ENCODE results near the gene SF3B2.

DNA sequence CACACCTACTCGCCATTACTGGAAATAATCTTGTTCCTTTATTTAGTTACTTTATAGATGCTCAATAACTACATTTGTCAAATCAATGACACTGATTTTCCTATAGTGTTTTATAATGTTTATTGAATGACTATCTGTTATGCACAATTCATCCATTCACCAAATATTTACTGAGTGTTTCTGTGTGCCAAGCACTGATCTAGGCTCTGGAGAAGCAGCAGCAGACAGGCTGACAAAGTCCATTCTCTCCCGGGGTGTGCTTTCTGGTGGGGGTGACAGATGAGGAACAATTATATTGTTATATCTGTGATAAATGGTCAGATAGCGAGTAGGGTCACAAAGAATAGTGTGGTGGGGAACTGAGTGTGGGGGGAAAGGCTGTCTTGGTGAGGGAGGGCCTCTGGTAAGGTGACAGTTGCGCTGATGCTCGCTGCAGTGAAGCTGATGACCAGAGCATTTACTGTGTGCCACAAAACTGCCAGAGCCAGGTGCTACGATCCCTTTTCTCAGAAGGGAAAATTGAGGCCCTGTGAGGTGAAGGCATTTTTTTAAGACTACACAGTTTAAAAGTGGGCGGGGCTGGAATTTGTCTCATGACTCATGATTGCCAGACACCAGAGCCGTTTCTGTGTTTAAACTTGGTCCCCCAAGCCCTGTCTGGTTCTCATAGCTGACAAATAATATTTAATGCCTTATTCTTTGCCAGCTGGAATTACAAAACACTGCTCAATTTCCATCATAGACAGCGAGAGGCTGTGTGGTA is 28.1 kb downstream of the SF3B2 start:
- TF ChIP-seq, protein P1, sequence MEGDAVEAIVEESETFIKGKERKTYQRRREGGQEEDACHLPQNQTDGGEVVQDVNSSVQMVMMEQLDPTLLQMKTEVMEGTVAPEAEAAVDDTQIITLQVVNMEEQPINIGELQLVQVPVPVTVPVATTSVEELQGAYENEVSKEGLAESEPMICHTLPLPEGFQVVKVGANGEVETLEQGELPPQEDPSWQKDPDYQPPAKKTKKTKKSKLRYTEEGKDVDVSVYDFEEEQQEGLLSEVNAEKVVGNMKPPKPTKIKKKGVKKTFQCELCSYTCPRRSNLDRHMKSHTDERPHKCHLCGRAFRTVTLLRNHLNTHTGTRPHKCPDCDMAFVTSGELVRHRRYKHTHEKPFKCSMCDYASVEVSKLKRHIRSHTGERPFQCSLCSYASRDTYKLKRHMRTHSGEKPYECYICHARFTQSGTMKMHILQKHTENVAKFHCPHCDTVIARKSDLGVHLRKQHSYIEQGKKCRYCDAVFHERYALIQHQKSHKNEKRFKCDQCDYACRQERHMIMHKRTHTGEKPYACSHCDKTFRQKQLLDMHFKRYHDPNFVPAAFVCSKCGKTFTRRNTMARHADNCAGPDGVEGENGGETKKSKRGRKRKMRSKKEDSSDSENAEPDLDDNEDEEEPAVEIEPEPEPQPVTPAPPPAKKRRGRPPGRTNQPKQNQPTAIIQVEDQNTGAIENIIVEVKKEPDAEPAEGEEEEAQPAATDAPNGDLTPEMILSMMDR (IDR thresholded peaks at IDR 0.05; ENCODE audit: low read depth, low read length, missing input control): no peak
- TF ChIP-seq JUND (IDR thresholded peaks at IDR 0.05) (peak; percentile 25 to 46), RXRA (IDR thresholded peaks at IDR 0.05) (no peak), MAX (IDR thresholded peaks at IDR 0.05) (no peak), FOXA1 (IDR thresholded peaks at IDR 0.05) (no peak)
- TF ChIP-seq, protein P2, sequence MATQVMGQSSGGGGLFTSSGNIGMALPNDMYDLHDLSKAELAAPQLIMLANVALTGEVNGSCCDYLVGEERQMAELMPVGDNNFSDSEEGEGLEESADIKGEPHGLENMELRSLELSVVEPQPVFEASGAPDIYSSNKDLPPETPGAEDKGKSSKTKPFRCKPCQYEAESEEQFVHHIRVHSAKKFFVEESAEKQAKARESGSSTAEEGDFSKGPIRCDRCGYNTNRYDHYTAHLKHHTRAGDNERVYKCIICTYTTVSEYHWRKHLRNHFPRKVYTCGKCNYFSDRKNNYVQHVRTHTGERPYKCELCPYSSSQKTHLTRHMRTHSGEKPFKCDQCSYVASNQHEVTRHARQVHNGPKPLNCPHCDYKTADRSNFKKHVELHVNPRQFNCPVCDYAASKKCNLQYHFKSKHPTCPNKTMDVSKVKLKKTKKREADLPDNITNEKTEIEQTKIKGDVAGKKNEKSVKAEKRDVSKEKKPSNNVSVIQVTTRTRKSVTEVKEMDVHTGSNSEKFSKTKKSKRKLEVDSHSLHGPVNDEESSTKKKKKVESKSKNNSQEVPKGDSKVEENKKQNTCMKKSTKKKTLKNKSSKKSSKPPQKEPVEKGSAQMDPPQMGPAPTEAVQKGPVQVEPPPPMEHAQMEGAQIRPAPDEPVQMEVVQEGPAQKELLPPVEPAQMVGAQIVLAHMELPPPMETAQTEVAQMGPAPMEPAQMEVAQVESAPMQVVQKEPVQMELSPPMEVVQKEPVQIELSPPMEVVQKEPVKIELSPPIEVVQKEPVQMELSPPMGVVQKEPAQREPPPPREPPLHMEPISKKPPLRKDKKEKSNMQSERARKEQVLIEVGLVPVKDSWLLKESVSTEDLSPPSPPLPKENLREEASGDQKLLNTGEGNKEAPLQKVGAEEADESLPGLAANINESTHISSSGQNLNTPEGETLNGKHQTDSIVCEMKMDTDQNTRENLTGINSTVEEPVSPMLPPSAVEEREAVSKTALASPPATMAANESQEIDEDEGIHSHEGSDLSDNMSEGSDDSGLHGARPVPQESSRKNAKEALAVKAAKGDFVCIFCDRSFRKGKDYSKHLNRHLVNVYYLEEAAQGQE (IDR thresholded peaks at IDR 0.05): no peak

All from liver (tissue), 3 donors.